Glutamatergic neuron (in vitro differentiated cells): Measurements from ENCODE around the gene EYS. TPM values are rescaled to one million over a fixed set of nuclear protein-coding genes. Genes with fewer than 3 reads are reported as not detected.

Experiments used
- DNase-seq: peaks from one replicate; pipeline ENCODE4 v3.0.0; 2022
- H3K27ac Mint-ChIP-seq: one replicate; pipeline ENCODE4 v1.8.0; 2020; ENCODE audit warnings: mild to moderate bottlenecking, mixed read lengths, inconsistent platforms; ENCODE audit not compliant: unreplicated experiment
- H3K27me3 Mint-ChIP-seq: one replicate; pipeline ENCODE4 v1.8.0; 2020; ENCODE audit warnings: mild to moderate bottlenecking, moderate library complexity, mixed read lengths, inconsistent platforms; ENCODE audit not compliant: unreplicated experiment
- H3K36me3 Mint-ChIP-seq: one replicate; pipeline ENCODE4 v1.8.0; 2020; ENCODE audit warnings: mild to moderate bottlenecking, mixed read lengths, inconsistent platforms; ENCODE audit not compliant: unreplicated experiment
- H3K4me1 Mint-ChIP-seq: one replicate; pipeline ENCODE4 v1.8.0; 2020; ENCODE audit warnings: mild to moderate bottlenecking, low read depth, mixed read lengths, inconsistent platforms; ENCODE audit not compliant: unreplicated experiment
- H3K4me3 Mint-ChIP-seq: one replicate; pipeline ENCODE4 v1.8.0; 2020; ENCODE audit warnings: mild to moderate bottlenecking, mixed read lengths, inconsistent platforms; ENCODE audit not compliant: unreplicated experiment
- H3K9me3 Mint-ChIP-seq: one replicate; pipeline ENCODE4 v1.8.0; 2020; ENCODE audit warnings: mild to moderate bottlenecking, moderate library complexity, mixed read lengths, inconsistent platforms; ENCODE audit not compliant: unreplicated experiment
- CTCF ChIP-seq: fragments of 200-600 bp; sonication (generic); IDR thresholded peaks from one replicate; pipeline ENCODE4 v1.5.0; 2021; ENCODE audit not compliant: partially characterized antibody, unreplicated experiment
- total RNA-seq: library from RNA; stranded (reverse); fragmentation: NEBNext Ultra II Directional; extraction: Animal tissue kit (Norgen Biotek cat#: 25700); gene quantifications from one replicate; pipeline ENCODE4 v1.2.1, GENCODE V29; 2021; ENCODE audit not compliant: unreplicated experiment

EYS gene
- total RNA-seq, 1 donor from 2014 or later = 13.2 TPM

GRCh38 chr6:65072500-65072899 is 634.5 kb downstream of the EYS start:
- H3K4me3 Mint-ChIP-seq = no peak overlapping the region
- no peaks in the 10 kb centered on the region for H3K4me1 Mint-ChIP-seq
- H3K27ac Mint-ChIP-seq = no peak overlapping the region
- no peak for TF ChIP-seq CTCF
- peaks cover 1% of the 10 kb centered on the region for H3K9me3 Mint-ChIP-seq
- H3K27me3 Mint-ChIP-seq = peaks cover 3% of the 10 kb centered on the region
- no peak for DNase-seq
- H3K36me3 Mint-ChIP-seq = no peaks in the 10 kb centered on the region

- Mint-ChIP-seq H3K27ac (no peak overlapping the region), H3K9me3 (peaks cover 1% of the 10 kb centered on the region), H3K27me3 (peaks cover 3% of the 10 kb centered on the region), H3K4me1 (no peaks in the 10 kb centered on the region), H3K4me3 (no peak overlapping the region), H3K36me3 (no peaks in the 10 kb centered on the region)
- no peak for TF ChIP-seq CTCF
- no peak for DNase-seq
Observed at GRCh38 chr6:65071480-65071879, 635.5 kb downstream of the EYS start.

- Mint-ChIP-seq H3K36me3 (no peaks in the 10 kb centered on the region), H3K27ac (no peak overlapping the region), H3K4me3 (no peak overlapping the region), H3K27me3 (peaks cover 3% of the 10 kb centered on the region), H3K9me3 (peaks cover 1% of the 10 kb centered on the region), H3K4me1 (no peaks in the 10 kb centered on the region)
- TF ChIP-seq CTCF = no peak
- DNase-seq = no peak
Observed at GRCh38 chr6:65064844-65065243, 642.2 kb downstream of the EYS start.

- Mint-ChIP-seq H3K27ac (no peak overlapping the region), H3K4me1 (no peaks in the 10 kb centered on the region), H3K4me3 (no peak overlapping the region), H3K9me3 (no peaks in the 10 kb centered on the region), H3K27me3 (no peaks in the 10 kb centered on the region), H3K36me3 (no peaks in the 10 kb centered on the region)
- no peak for TF ChIP-seq CTCF
- no peak for DNase-seq
Observed at GRCh38 chr6:65059568-65059967, 647.5 kb downstream of the EYS start.

GRCh38 chr6:65055545-65055944 is 651.5 kb downstream of the EYS start:
- DNase-seq = no peak
- H3K27ac Mint-ChIP-seq = no peak overlapping the region
- H3K36me3 Mint-ChIP-seq = no peaks in the 10 kb centered on the region
- H3K4me1 Mint-ChIP-seq = no peaks in the 10 kb centered on the region
- no peaks in the 10 kb centered on the region for H3K9me3 Mint-ChIP-seq
- no peak overlapping the region for H3K4me3 Mint-ChIP-seq
- H3K27me3 Mint-ChIP-seq = no peaks in the 10 kb centered on the region
- no peak for TF ChIP-seq CTCF
